Measurements from ENCODE around the gene LSP1.

DNA sequence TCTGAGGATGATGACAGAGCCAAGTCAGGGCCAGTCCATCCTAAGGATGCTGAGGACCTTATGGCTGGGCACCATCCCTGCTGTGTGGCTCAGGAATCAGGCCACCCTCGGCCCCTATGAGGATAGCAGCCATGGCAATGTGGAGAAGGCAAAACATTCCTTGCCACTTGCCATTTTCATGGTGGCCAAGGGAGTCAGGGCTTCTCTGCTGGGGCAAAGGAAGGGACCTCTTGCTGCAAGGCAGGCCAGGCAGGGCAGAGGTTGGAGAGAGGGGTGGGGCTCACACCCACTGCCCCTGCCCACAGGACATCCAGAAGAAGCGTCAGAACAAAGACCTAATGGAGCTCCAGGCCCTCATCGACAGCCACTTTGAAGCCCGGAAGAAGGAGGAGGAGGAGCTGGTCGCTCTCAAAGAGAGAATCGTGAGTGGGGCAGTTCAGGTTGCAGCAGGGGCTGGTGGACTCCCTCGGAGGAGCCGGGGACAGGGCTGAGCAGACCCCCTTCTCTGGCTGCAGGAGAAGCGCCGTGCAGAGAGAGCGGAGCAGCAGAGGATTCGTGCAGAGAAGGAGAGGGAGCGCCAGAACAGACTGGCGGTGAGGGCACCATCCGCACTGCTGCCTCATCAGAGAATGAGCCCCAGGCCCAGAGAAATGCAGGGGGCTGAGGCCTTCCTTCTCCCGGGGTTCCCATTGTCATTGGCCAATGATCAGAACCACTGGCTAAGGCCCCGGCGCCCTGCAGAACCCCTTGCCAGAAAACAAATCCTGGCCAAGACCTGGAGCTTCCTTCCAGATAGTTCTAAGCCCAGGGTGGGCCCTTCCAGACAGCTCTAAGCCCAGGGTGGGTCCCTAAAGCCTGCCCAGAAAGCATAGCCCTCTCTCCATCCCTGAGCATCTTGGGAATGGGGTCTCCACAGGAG, 80.8 kb downstream of the LSP1 start:
- TF ChIP-seq TAF1 (IDR thresholded peaks at IDR 0.05; ENCODE audit: low read depth) = no peak
- no peak for TF ChIP-seq EZH2 (IDR thresholded peaks at IDR 0.05; ENCODE audit: borderline replicate concordance, insufficient read depth, low read length, poor library complexity, severe bottlenecking)
- TF ChIP-seq POLR2AphosphoS5 (IDR thresholded peaks at IDR 0.05) = no peak
- TF ChIP-seq CTCF (IDR thresholded peaks at IDR 0.05; ENCODE audit: poor library complexity, severe bottlenecking) = no peak
- no peak for TF ChIP-seq SMC3 (conservative IDR thresholded peaks at IDR 0.05; ENCODE audit: poor library complexity)
- TF ChIP-seq MXI1 (conservative IDR thresholded peaks at IDR 0.05; ENCODE audit: poor library complexity, severe bottlenecking) = no peak
- TF ChIP-seq REST (IDR thresholded peaks at IDR 0.05; ENCODE audit: borderline replicate concordance) = no peak
- no peak for TF ChIP-seq EP300 (conservative IDR thresholded peaks at IDR 0.05; ENCODE audit: poor library complexity, severe bottlenecking)

Data from neural cell (in vitro differentiated cells).